ENCODE data around the gene TBKBP1.

Gene TBKBP1

DNA sequence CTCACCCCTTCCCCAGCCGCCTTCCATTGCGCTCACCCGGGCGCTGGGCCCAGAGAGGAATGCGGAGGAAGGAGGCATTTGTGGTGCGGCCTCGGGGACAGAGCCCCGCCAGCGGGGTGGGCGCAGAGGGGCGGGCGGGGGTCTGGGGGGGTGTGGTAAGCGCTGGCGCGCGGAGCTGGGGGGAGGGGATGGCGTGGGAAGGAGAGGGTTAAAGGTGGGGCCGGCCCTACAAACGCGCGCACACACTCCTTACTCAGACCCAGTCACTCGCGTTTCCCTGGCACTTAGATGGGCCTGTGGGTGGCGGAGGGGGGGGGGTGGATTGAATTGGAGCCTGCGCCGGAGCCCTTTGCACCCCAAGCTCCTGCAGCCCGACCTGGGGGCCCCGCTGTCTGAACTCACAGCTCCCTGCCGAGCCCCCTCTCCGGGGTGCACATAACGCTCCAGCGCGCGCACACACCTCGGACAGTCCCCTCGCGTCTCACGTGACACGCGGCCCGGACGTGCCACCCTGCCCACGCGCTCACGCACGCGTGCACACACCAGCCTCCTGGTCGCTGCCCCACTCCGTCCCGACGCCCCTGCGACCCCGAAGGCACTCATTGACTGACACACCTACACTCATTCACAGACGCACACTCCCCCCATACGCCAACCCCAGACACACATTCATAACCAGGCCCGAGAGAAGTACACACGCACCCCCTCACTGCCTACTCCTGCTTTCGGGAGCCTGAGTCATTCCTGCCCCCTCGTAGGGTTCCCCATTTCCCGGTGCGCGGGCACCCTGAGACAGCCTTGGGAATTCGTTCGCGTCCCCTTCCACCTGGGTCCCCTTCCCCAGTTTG is 844 bp downstream of the TBKBP1 start:
- TF ChIP-seq, protein P1, sequence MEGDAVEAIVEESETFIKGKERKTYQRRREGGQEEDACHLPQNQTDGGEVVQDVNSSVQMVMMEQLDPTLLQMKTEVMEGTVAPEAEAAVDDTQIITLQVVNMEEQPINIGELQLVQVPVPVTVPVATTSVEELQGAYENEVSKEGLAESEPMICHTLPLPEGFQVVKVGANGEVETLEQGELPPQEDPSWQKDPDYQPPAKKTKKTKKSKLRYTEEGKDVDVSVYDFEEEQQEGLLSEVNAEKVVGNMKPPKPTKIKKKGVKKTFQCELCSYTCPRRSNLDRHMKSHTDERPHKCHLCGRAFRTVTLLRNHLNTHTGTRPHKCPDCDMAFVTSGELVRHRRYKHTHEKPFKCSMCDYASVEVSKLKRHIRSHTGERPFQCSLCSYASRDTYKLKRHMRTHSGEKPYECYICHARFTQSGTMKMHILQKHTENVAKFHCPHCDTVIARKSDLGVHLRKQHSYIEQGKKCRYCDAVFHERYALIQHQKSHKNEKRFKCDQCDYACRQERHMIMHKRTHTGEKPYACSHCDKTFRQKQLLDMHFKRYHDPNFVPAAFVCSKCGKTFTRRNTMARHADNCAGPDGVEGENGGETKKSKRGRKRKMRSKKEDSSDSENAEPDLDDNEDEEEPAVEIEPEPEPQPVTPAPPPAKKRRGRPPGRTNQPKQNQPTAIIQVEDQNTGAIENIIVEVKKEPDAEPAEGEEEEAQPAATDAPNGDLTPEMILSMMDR (IDR thresholded peaks at IDR 0.05; ENCODE audit: low read depth, low read length) = no peak
- peak overlapping the region; percentile 70 for H3K4me3 ChIP-seq (ENCODE audit: low read depth, low read length)

DNA sequence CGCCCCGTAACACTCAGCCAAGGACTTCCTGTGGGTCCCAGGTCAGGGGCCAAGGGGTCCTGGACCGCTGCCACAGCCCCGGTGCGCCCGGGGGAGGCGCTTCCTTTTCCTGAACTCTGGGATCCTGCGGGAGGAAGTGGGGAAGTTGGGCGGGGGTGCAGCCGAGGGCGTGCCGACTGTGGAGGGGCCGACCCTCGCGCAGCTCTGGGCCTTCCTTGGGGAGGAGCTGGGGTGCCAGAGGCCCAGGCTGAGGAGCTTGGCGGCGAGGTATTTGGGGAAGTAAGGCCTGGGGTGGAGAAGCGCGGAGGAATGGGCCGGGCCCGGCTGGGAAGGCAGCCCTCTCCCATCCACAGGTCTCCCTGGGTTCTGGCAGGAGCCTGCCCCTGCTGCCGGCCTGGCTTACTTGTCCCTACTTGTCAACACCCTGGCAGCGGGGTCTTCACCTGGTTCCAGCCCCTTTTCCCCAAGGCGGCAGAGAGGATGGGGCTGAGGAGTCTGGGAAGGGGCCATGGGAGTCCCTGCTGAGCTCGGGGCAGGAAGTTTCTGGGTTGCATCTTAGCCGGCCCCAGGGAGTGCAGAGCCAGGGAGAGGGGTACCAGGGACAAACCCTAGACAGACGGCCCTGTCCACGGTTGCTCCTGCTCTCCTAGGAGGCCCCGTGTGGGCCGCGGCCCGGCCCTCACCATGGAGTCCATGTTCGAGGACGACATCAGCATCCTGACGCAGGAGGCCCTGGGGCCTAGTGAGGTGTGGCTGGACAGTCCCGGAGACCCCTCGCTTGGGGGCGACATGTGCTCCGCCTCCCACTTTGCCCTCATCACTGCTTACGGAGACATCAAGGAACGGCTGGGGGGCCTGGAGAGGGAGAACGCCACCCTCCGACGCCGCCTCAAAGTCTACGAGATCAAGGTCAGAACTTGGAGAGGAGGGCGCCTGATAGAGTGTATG is 1.7 kb downstream of the TBKBP1 start:
- peak overlapping the region; percentile 70 for H3K4me3 ChIP-seq (ENCODE audit: low read depth, low read length)
- TF ChIP-seq, protein P1 (IDR thresholded peaks at IDR 0.05; ENCODE audit: low read depth, low read length) = no peak

DNA sequence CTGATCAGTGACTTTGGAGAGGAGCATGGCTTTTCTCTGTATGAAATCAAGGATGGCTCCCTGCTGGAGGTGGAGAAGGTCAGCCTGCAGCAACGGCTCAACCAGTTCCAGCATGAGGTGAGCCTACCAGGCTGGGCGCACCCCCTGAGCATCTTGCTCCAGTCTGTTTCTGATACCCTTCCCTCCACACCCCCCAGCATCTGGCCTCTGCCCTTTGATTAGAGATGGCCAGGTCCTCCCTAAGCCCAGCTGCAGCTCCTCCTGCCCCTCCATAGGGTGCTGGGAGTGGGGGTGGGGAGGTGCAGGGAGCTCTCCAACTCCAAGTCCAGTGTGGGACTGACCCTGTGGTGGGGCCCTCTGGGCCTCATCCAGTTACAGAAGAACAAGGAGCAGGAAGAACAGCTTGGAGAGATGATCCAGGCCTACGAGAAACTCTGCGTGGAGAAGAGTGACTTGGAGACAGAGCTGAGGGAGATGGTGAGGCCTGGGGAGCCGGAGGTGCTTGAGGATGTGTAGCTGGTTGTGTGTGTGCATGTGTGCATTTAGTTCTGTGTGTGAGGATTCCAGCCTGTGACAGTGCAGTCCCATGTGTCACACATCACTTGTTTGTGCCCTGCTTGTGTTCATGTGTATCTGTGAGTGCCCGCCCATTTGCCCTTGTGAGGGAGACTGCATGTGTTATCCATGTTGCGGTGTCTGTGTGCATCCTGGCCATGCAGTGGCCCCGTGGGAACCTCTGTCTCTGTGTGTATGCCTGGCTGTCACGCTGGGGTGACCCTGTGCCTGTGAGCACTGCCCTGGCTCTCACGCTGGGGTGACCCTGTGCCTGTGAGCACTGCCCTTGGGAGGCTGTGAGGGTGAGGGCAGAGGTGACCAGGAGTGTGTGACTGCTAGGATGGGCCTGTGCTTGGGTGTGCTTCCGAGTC is 3.0 kb downstream of the TBKBP1 start:
- TF ChIP-seq, protein P1 (IDR thresholded peaks at IDR 0.05; ENCODE audit: low read depth, low read length) = no peak
- no peak overlapping the region for H3K4me3 ChIP-seq (ENCODE audit: low read depth, low read length)

DNA sequence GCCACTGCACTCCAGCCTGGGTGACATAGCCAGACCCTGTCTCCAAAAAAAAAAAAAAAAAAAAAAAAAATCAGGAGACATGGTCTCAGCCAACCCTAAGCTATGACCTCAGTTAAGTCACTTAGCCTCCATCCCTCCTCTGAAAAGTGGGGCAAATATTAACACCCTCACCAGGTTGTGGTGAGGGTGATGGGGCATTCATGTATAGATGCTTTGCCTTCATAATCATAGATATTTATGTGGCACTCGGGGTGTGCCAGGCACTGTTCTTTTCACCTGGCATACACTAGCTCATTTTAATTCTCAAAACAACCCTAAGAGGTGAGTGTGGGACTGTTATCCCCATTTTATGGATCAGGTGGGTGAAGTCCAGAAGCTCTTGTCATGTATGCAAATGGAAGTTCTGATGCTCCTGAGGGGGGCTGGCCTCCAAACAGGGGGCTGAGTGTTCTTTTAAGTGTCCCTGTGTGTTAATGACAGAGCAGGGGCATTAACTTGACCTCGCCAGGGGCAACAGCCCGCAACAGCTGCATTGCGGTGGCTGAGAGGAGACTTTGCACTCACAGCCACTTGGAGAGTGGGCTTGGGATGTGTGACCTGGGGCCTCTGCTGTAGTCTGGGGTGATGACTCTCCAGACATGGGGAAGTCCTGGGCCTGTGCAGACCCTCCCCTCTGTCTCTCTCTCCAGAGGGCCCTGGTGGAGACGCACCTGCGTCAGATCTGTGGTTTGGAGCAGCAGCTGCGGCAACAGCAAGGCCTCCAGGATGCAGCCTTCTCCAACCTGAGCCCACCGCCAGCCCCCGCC is 4.1 kb downstream of the TBKBP1 start:
- no peak overlapping the region for H3K4me3 ChIP-seq (ENCODE audit: low read depth, low read length)
- TF ChIP-seq, protein P1 (IDR thresholded peaks at IDR 0.05; ENCODE audit: low read depth, low read length) = no peak

DNA sequence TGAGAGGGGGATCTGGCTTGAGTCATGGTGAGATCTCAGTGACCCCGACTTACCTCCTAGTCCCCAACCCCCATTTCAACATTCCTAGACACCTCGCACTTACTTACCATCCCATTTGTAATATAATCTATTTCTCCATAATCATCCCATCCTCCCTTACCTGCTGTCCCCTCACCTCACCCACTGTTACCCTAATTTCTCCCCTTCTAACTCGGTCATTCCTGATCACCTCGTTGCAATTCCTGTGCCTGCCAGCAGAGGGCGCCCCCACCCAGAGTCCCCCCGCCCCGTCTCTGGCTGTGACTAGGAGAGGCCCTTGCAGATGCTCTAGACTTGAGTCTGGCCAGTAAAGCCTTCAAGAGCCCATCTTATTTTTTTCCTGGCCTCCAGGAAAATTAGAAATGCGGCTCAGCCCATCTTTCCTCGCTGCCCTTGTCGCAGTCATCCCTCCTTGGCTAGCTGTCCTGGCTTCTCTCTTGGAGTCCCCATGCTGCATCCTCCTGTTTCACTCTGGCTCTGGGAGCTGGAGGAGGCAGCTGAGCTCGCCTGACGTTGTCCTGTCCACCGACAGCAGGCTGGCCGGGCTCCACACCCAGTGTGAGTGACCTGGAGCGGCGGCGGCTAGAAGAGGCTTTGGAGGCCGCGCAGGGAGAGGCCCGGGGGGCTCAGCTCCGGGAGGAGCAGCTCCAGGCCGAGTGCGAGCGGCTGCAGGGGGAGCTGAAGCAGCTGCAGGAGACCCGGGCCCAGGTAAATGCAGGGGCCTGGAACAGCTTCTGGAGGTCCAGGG is 5.0 kb downstream of the TBKBP1 start:
- no peak overlapping the region for H3K4me3 ChIP-seq (ENCODE audit: low read depth, low read length)
- TF ChIP-seq, protein P1 (IDR thresholded peaks at IDR 0.05; ENCODE audit: low read depth, low read length) = peak; percentile 90

DNA sequence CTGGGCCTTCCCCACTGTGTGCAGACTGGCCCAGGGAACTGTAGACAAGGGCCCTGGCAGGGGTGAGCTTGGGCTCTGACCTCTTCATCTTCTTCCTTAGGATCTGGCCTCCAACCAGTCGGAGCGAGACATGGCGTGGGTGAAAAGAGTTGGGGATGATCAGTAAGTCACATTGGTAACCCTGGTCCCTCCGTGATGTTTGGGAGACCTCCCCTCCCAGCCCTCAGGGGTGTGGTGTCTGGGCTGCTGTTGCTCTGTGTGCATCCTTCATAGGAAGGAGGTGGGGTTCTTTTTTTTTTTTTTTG is 5.5 kb downstream of the TBKBP1 start:
- TF ChIP-seq, protein P1 (IDR thresholded peaks at IDR 0.05; ENCODE audit: low read depth, low read length) = no peak
- H3K4me3 ChIP-seq (ENCODE audit: low read depth, low read length) = no peak overlapping the region
